ENCODE results near the gene B3GNT7.

The B3GNT7 gene

DNA sequence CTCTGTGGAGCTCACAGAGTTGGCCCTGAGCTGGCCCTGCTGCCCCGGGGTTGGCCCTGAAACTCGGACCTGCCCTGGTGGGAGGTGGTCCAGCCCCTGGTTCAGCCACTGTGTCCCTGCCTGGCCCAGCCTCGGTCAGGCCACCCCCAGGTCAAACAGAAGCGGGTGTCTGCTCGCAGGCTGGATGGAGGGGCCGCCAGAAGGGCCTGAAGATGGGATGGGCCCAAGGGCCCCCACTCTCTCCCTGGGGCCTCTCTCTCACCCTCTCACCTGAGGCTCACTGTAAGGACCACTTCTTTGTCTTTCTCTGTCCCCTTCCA lies 25.1 kb upstream of the B3GNT7 start:
- Histone ChIP-seq H3F3A (ENCODE audit: low read depth) (no peaks in the 10 kb centered on the region), H3K27me3 (ENCODE audit: insufficient read depth, low read length, poor library complexity, severe bottlenecking) (no peaks in the 10 kb centered on the region), H3K4me1 (ENCODE audit: insufficient read depth, low read length, poor library complexity, severe bottlenecking) (peaks cover 3% of the 10 kb centered on the region), H3K4me3 (ENCODE audit: low read length, poor library complexity, severe bottlenecking) (no peak overlapping the region), H3K9me2 (replicated peaks; ENCODE audit: low read depth, low read length) (no peaks in the 10 kb centered on the region), H3K9ac (ENCODE audit: low read depth, low read length, poor library complexity, severe bottlenecking) (no peak overlapping the region), H3K4me2 (ENCODE audit: low read depth, low read length, poor library complexity, severe bottlenecking) (no peak overlapping the region), H2AFZ (ENCODE audit: low read length) (no peak overlapping the region), H3K9me3 (ENCODE audit: insufficient read depth, low read depth, low read length) (no peaks in the 10 kb centered on the region), H3K79me2 (ENCODE audit: insufficient read depth, low read length) (no peaks in the 10 kb centered on the region), H4K20me1 (ENCODE audit: insufficient read depth, low read length, poor library complexity, severe bottlenecking) (no peaks in the 10 kb centered on the region), H3K36me3 (ENCODE audit: insufficient read depth, low read length) (no peaks in the 10 kb centered on the region)
- TF ChIP-seq EZH2phosphoT487 (IDR thresholded peaks at IDR 0.05; ENCODE audit: borderline replicate concordance) = no peak
- TF ChIP-seq, protein P1, sequence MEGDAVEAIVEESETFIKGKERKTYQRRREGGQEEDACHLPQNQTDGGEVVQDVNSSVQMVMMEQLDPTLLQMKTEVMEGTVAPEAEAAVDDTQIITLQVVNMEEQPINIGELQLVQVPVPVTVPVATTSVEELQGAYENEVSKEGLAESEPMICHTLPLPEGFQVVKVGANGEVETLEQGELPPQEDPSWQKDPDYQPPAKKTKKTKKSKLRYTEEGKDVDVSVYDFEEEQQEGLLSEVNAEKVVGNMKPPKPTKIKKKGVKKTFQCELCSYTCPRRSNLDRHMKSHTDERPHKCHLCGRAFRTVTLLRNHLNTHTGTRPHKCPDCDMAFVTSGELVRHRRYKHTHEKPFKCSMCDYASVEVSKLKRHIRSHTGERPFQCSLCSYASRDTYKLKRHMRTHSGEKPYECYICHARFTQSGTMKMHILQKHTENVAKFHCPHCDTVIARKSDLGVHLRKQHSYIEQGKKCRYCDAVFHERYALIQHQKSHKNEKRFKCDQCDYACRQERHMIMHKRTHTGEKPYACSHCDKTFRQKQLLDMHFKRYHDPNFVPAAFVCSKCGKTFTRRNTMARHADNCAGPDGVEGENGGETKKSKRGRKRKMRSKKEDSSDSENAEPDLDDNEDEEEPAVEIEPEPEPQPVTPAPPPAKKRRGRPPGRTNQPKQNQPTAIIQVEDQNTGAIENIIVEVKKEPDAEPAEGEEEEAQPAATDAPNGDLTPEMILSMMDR (conservative IDR thresholded peaks at IDR 0.05; ENCODE audit: low read length) = no peak

DNA sequence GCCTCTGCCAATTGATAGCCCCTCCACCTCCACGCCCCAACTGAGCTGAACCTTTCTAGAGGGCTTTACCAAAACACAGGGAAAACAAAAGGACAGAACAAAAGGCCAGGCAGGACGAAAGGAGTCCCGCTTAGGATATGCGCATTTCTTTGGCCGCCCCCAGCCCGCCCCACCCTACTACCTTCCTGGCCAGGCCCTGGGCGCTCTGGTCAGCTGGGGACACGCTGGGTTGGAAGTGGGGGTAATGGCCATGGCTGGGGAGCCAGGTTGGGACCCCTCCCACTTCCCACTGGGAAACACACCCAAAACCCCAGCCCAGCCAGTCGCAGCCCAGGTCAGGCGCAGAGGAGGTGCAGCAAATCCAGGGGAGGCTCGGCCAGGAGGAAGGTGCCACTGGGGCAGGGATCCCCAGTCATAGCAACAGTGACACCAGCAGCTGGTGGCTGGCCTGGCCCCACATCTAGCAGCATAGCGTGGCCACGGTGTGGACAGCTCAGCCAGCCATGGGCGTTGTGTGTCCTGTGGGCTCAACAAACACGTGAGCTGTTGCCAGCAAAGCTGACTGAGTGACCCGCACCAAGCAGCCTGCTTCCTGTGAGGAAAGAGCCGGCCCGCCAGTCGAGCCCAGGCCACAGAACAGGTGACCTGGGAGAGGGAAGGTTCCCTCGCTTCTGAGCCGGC lies 24.6 kb upstream of the B3GNT7 start:
- H3K4me2 ChIP-seq (ENCODE audit: low read depth, low read length, poor library complexity, severe bottlenecking) = no peak overlapping the region
- H3K4me1 ChIP-seq (ENCODE audit: insufficient read depth, low read length, poor library complexity, severe bottlenecking) = peaks cover 3% of the 10 kb centered on the region
- no peaks in the 10 kb centered on the region for H3K9me2 ChIP-seq (replicated peaks; ENCODE audit: low read depth, low read length)
- H3K27me3 ChIP-seq (ENCODE audit: insufficient read depth, low read length, poor library complexity, severe bottlenecking) = no peaks in the 10 kb centered on the region
- H3K9me3 ChIP-seq (ENCODE audit: insufficient read depth, low read depth, low read length) = no peaks in the 10 kb centered on the region
- H3K9ac ChIP-seq (ENCODE audit: low read depth, low read length, poor library complexity, severe bottlenecking) = no peak overlapping the region
- no peak overlapping the region for H3K4me3 ChIP-seq (ENCODE audit: low read length, poor library complexity, severe bottlenecking)
- no peaks in the 10 kb centered on the region for H3K79me2 ChIP-seq (ENCODE audit: insufficient read depth, low read length)
- H3F3A ChIP-seq (ENCODE audit: low read depth) = no peaks in the 10 kb centered on the region
- H2AFZ ChIP-seq (ENCODE audit: low read length) = no peak overlapping the region
- TF ChIP-seq, protein P1 (conservative IDR thresholded peaks at IDR 0.05; ENCODE audit: low read length) = no peak
- no peak for TF ChIP-seq EZH2phosphoT487 (IDR thresholded peaks at IDR 0.05; ENCODE audit: borderline replicate concordance)
- no peaks in the 10 kb centered on the region for H4K20me1 ChIP-seq (ENCODE audit: insufficient read depth, low read length, poor library complexity, severe bottlenecking)
- H3K36me3 ChIP-seq (ENCODE audit: insufficient read depth, low read length) = no peaks in the 10 kb centered on the region

DNA sequence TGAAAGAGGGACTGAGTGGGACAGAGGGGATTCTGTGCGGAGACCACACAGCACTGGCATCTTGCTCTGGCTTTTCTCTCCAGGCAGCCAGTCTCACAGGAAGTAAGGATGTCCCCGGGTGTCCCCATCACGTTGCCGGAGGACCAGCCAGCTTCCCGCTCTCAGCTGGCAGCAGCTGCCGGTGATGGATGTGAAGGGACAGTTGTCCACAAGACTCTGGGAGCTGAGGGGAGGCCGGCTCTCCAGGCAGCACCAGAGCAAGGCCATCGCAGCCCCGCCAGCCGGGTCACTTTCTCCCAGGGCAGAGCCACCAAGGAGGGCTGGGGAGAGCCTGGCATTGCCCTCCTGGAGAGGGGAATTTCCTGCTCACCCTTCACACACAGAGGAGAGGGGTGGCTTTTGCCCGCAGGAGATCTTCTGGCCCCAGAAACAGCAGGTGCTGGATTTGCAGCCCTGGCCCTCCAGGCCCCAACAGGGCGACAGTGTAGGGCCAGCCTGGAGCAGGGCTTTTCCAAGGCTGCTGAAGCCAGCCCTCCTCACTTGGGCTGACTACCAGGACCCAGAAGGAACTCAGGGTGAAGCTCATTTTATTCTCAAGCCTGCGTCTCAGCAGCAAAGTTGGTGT lies 24.0 kb upstream of the B3GNT7 start:
- no peaks in the 10 kb centered on the region for H3K9me3 ChIP-seq (ENCODE audit: insufficient read depth, low read depth, low read length)
- H3K9me2 ChIP-seq (replicated peaks; ENCODE audit: low read depth, low read length) = no peaks in the 10 kb centered on the region
- H2AFZ ChIP-seq (ENCODE audit: low read length) = no peak overlapping the region
- H3K4me1 ChIP-seq (ENCODE audit: insufficient read depth, low read length, poor library complexity, severe bottlenecking) = peaks cover 3% of the 10 kb centered on the region
- H3K4me3 ChIP-seq (ENCODE audit: low read length, poor library complexity, severe bottlenecking) = no peak overlapping the region
- TF ChIP-seq, protein P1 (conservative IDR thresholded peaks at IDR 0.05; ENCODE audit: low read length) = no peak
- TF ChIP-seq EZH2phosphoT487 (IDR thresholded peaks at IDR 0.05; ENCODE audit: borderline replicate concordance) = no peak
- no peaks in the 10 kb centered on the region for H3K79me2 ChIP-seq (ENCODE audit: insufficient read depth, low read length)
- H3K27me3 ChIP-seq (ENCODE audit: insufficient read depth, low read length, poor library complexity, severe bottlenecking) = no peaks in the 10 kb centered on the region
- no peak overlapping the region for H3K9ac ChIP-seq (ENCODE audit: low read depth, low read length, poor library complexity, severe bottlenecking)
- H3K4me2 ChIP-seq (ENCODE audit: low read depth, low read length, poor library complexity, severe bottlenecking) = no peak overlapping the region
- no peaks in the 10 kb centered on the region for H3F3A ChIP-seq (ENCODE audit: low read depth)
- no peaks in the 10 kb centered on the region for H3K36me3 ChIP-seq (ENCODE audit: insufficient read depth, low read length)
- no peaks in the 10 kb centered on the region for H4K20me1 ChIP-seq (ENCODE audit: insufficient read depth, low read length, poor library complexity, severe bottlenecking)

All from Loucy (cell line).